ENCODE results near the gene TBC1D2. TPM values are rescaled to one million over a fixed set of nuclear protein-coding genes. Genes with fewer than 3 reads are reported as not detected.

The TBC1D2 gene
- total RNA-seq, 6 donors from 2014 or later: 62.4 to 217 (median 119) TPM

- Histone ChIP-seq H3K9me3 (no peaks in the 10 kb centered on the region), H3K27me3 (no peaks in the 10 kb centered on the region), H3K27ac (no peak overlapping the region), H3K36me3 (no peaks in the 10 kb centered on the region), H3K4me1 (peaks cover 0 to 6% (median 0%) of the 10 kb centered on the region in 4 donors), H3K4me3 (no peak overlapping the region)
- ATAC-seq (ENCODE audit: low FRiP score in 2 of 2) (no peak), DNase-seq (no peak)
- TF ChIP-seq POLR2A (IDR thresholded peaks at IDR 0.05): no peak
- TF ChIP-seq CTCF (IDR thresholded peaks at IDR 0.05): no peak
- TF ChIP-seq POLR2AphosphoS5 (IDR thresholded peaks at IDR 0.05): no peak
- TF ChIP-seq EP300 (IDR thresholded peaks at IDR 0.05): no peak
- WGBS, 2 donors: 95% methylated on average over 12 of the region's 12 CpGs
Measured at GRCh38 chr9:98162613-98163012, 92.8 kb downstream of the TBC1D2 start.

- H3K36me3 ChIP-seq: peaks cover 0 to 6% (median 0%) of the 10 kb centered on the region in 4 donors
- 48 to 70% methylated on average over 2 to 4 of the region's 4 CpGs for WGBS, 2 donors
- ATAC-seq (ENCODE audit: low FRiP score in 2 of 2) (no peak), DNase-seq (no peak)
- H3K4me1 ChIP-seq: peaks cover 0 to 6% (median 0%) of the 10 kb centered on the region in 4 donors
- no peak for TF ChIP-seq CTCF (IDR thresholded peaks at IDR 0.05)
- H3K27me3 ChIP-seq: no peaks in the 10 kb centered on the region
- H3K4me3 ChIP-seq: no peak overlapping the region
- no peaks in the 10 kb centered on the region for H3K9me3 ChIP-seq
- H3K27ac ChIP-seq: no peak overlapping the region
Measured at GRCh38 chr9:98161851-98162250, 93.6 kb downstream of the TBC1D2 start.

- no peak overlapping the region for H3K4me3 ChIP-seq
- no peaks in the 10 kb centered on the region for H3K9me3 ChIP-seq
- 73 to 97% methylated on average over 2 to 6 of the region's 6 CpGs for WGBS, 2 donors
- peak in 1 of 2 donors; percentile 41 for ATAC-seq (ENCODE audit: low FRiP score in 2 of 2)
- no peak for DNase-seq
- peaks cover 0 to 9% (median 0%) of the 10 kb centered on the region in 4 donors for H3K36me3 ChIP-seq
- no peaks in the 10 kb centered on the region for H3K27me3 ChIP-seq
- TF ChIP-seq CTCF (IDR thresholded peaks at IDR 0.05) (no peak), EP300 (IDR thresholded peaks at IDR 0.05) (no peak), POLR2AphosphoS5 (IDR thresholded peaks at IDR 0.05) (no peak), POLR2A (IDR thresholded peaks at IDR 0.05) (no peak)
- no peak overlapping the region for H3K27ac ChIP-seq
- H3K4me1 ChIP-seq: peaks cover 0 to 6% (median 0%) of the 10 kb centered on the region in 4 donors
Measured at GRCh38 chr9:98159790-98160189, 95.7 kb downstream of the TBC1D2 start.

DNA sequence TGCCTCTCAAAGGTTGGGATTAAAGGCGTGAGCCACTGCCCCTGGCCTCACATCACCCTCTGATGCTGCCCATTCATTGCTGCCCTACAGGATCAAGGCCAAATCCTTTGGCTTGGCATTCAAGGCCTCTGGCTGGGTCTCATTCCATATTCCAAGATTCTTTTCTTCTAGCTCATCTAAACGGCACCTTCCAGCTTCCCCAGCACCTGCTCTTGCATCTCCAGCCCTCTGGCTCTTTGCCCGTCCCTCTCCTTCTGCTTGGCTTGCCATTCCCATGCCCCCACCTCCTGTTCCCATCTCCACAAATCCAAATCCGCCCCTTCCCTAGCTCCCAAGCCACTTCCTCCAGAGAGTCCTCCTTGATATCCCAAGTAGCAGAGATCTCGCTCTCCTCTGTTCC lies 96.1 kb downstream of the TBC1D2 start:
- DNase-seq (no peak), ATAC-seq (ENCODE audit: low FRiP score in 2 of 2) (no peak)

More for the DNA sequence above, 96.1 kb downstream of the TBC1D2 start:
- Histone ChIP-seq H3K27me3 (no peaks in the 10 kb centered on the region), H3K36me3 (peaks cover 0 to 9% (median 0%) of the 10 kb centered on the region in 4 donors), H3K9me3 (no peaks in the 10 kb centered on the region), H3K4me3 (no peak overlapping the region), H3K27ac (no peak overlapping the region), H3K4me1 (peaks cover 0 to 6% (median 0%) of the 10 kb centered on the region in 4 donors)
- 90 to 92% methylated on average over 5 of the region's 5 CpGs for WGBS, 2 donors
- TF ChIP-seq POLR2A (IDR thresholded peaks at IDR 0.05) (no peak), POLR2AphosphoS5 (IDR thresholded peaks at IDR 0.05) (no peak), EP300 (IDR thresholded peaks at IDR 0.05) (no peak), CTCF (IDR thresholded peaks at IDR 0.05) (no peak)

Measured in upper lobe of left lung (tissue), 6 donors.